Measurements from ENCODE around the gene CCDC116.
"Not testable (repeated sequence)": the region's sequence is repeated elsewhere in the genome, so short reads cannot be mapped to it uniquely, and the experiment has no call there.

Gene CCDC116

DNA sequence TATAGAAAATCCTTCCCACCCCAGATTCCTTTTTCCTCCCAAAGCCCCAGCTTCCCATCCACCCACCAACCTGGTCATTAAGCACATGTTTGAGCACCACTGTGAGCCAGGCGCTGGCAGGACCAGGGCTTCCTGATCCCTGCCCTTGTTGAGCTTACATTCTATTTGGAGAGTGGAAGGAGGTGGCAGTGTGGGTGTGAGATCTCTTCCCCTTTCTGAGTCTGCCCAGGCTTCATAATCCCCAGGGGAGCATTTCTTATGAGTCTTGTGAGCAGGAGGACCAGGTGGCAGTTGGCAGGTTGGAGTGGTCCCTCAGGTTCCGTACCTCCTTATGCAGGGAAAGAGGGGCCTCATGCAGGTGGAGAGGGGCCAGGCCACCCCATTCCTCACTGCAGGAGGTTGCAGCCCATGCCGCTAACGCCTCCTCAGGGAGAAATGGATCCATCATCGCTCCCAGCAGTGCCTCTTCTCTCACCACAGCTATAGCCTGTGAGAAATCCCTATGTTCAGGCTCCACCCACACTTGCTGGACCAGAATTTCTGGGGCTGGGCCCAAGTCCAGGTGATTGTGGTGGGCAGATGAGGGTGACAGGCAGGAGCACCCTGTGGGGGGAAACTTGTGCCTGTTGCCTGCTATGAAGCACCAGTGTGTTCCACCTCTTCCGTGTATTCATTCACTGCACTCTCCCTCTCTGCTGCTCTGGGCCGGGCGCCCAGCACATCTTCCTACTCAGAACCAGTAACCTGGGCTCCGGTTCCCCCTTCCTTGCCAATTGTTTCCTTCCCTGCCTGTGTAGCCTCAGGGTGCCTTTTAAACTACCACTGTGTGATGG, 41.5 kb upstream of the CCDC116 start:
- TF ChIP-seq, protein P1, sequence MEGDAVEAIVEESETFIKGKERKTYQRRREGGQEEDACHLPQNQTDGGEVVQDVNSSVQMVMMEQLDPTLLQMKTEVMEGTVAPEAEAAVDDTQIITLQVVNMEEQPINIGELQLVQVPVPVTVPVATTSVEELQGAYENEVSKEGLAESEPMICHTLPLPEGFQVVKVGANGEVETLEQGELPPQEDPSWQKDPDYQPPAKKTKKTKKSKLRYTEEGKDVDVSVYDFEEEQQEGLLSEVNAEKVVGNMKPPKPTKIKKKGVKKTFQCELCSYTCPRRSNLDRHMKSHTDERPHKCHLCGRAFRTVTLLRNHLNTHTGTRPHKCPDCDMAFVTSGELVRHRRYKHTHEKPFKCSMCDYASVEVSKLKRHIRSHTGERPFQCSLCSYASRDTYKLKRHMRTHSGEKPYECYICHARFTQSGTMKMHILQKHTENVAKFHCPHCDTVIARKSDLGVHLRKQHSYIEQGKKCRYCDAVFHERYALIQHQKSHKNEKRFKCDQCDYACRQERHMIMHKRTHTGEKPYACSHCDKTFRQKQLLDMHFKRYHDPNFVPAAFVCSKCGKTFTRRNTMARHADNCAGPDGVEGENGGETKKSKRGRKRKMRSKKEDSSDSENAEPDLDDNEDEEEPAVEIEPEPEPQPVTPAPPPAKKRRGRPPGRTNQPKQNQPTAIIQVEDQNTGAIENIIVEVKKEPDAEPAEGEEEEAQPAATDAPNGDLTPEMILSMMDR (IDR thresholded peaks at IDR 0.05; ENCODE audit: borderline replicate concordance, control extremely low read depth, extremely low read depth, insufficient read depth, missing control alignments): no peak
- in situ Hi-C loops (cut with MboI; ENCODE audit: low sequenced_read_pairs, unreplicated experiment): no loop called here
- DNase-seq (ENCODE audit: low spot score): no peak

DNA sequence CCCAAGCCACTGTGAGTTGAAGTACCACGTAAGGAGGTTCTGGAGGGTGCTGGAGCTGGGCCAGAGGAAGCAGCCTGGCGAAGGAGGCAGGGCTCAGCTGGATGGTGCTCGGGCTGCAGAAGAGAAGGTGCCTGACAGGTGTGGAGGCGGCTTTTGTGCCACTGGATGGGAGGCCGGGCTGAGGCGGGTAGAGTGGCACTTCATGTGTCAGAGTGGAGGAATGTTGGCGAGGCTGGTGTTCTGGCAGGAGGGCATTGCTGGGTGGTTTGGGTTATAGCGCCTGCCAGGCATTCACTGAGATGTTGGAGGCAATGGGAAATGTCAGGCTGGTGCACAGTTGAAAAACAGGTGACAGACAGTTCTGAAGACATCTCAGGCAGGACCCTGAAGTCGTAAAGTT, 40.9 kb upstream of the CCDC116 start:
- DNase-seq (ENCODE audit: low spot score): no peak
- TF ChIP-seq, protein P1 (IDR thresholded peaks at IDR 0.05; ENCODE audit: borderline replicate concordance, control extremely low read depth, extremely low read depth, insufficient read depth, missing control alignments): no peak
- in situ Hi-C loops (cut with MboI; ENCODE audit: low sequenced_read_pairs, unreplicated experiment): no loop called here

DNA sequence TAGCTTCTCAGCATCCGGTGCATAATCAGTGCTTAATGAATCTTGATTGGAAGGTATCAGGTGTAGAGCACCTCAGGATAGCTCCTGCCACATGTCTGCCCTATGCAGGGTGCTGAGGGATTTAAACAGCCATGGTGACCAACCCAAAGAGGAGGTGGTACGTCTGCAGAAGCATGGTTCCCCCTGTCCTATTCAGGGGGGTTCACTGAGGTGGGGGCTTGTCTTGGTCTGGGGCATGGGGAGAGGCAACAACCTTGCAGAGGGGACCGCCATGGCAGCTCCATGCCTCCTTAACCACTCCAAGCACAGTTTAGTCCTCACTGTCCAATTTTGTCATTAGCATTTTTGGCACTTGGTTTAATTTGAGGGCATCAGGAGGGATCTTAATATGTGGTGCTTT, 40.1 kb upstream of the CCDC116 start:
- TF ChIP-seq, protein P1 (IDR thresholded peaks at IDR 0.05; ENCODE audit: borderline replicate concordance, control extremely low read depth, extremely low read depth, insufficient read depth, missing control alignments): no peak
- DNase-seq (ENCODE audit: low spot score): no peak
- in situ Hi-C loops (cut with MboI; ENCODE audit: low sequenced_read_pairs, unreplicated experiment): no loop called here

DNA sequence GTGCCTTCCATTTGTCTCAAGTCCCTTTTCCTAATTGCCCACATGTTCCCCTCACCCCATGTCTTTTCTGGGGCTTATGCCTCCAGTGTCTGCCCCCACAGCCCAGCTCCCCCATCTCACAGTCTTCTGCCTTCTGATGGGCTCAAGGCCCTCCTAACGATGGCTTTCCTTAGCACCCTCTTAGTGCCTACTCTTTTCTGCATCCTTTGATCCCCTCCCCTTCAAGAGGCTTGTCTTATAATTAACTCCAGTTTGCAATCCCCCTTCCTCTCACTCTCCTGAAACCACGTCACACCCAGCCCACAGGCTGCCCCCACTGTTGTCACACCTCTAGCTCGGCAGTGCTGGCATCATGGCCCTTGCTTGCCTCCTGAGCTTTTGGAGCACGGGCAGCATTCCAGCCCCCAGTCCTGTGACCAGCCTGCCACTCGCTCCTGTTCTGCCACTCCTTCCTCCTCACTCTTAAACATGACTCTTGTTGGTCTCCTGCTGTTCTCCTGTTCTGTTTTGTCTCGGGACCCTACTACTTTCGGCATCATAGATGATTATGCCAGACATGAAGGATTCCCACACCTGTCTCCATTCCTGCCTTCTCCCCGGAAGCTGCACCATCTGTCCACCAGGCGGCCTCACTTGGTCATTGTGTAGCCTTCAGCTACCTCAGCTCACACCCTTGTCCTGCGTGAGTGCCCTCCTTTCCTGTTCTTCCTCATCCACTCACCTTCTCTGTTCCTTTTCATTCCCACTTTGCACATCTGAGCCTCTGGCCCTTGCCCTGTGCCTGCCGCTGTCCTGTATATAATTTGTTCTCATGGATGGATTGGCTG, 38.9 kb upstream of the CCDC116 start:
- in situ Hi-C loops (cut with MboI; ENCODE audit: low sequenced_read_pairs, unreplicated experiment): no loop called here
- no peak for DNase-seq (ENCODE audit: low spot score)

DNA sequence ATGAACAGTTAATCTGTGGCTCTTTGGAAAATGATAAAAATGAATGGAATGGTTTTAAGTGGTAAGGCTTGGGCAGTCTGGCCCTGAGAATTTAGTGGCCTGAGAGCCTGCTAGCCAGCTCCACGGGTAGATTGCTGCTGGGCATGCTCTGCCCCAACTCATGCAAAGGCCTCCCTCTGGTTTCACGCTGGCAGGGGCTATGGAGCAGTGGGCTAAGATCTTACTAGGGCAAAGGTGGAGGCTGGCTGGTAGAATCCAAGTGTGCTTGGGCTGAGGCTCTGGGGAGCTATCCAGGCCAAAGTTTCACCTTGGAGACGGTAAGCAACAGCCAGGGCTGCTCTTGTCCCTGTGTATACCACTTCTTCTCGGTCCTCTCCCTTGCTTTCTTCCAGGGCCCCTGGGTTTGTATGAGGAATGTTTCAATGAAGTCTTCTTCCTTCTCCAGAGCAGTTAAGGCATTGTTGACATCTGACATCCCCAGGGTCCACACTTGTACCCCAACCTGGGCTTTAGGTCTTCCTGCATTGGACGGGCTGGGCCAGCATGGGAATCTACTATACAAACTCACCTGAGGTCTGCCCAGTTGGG, 37.6 kb upstream of the CCDC116 start:
- TF ChIP-seq, protein P1 (IDR thresholded peaks at IDR 0.05; ENCODE audit: borderline replicate concordance, control extremely low read depth, extremely low read depth, insufficient read depth, missing control alignments): no peak
- DNase-seq (ENCODE audit: low spot score): no peak
- in situ Hi-C loops (cut with MboI; ENCODE audit: low sequenced_read_pairs, unreplicated experiment): no loop called here

More for the DNA sequence above, 38.9 kb upstream of the CCDC116 start:
- TF ChIP-seq, protein P1 (IDR thresholded peaks at IDR 0.05; ENCODE audit: borderline replicate concordance, control extremely low read depth, extremely low read depth, insufficient read depth, missing control alignments): no peak

GRCh38 chr22:21596356-21597135, 36.0 kb upstream of the CCDC116 start:
- in situ Hi-C loops (cut with MboI; ENCODE audit: low sequenced_read_pairs, unreplicated experiment); DNase-seq (ENCODE audit: low spot score): not testable (repeated sequence)
